GM12873 (cell line): Measurements from ENCODE around the gene MARK4.

Experiments used
- CTCF ChIP-seq: IDR thresholded peaks from 2 replicates; pipeline ENCODE4 v1.5.1; 2012; ENCODE audit warnings: low read depth, mild to moderate bottlenecking, moderate library complexity, low read length, control low read depth; ENCODE audit not compliant: insufficient read depth; ENCODE audit errors: missing control alignments

MARK4 gene

GRCh38 chr19:45347570-45348366, 96.7 kb downstream of the MARK4 start:
- TF ChIP-seq CTCF: no peak

- TF ChIP-seq CTCF: no peak
Observed at GRCh38 chr19:45348367-45349125, 97.5 kb downstream of the MARK4 start.

GRCh38 chr19:45349126-45349415, 98.0 kb downstream of the MARK4 start:
- TF ChIP-seq CTCF: no peak

- TF ChIP-seq CTCF: no peak
Observed at GRCh38 chr19:45349430-45349941, 98.4 kb downstream of the MARK4 start.

GRCh38 chr19:45350477-45351058, 99.5 kb downstream of the MARK4 start:
- TF ChIP-seq CTCF: no peak

- TF ChIP-seq CTCF: no peak
Observed at GRCh38 chr19:45351401-45351952, 100.4 kb downstream of the MARK4 start.

GRCh38 chr19:45352062-45352461, 101.0 kb downstream of the MARK4 start:
- TF ChIP-seq CTCF: no peak
